HepG2 (cell line): ENCODE data around the gene HDAC5. TPM values are rescaled to one million over a fixed set of nuclear protein-coding genes. Genes with fewer than 3 reads are reported as not detected.

Experiments used
- ARNTL ChIP-seq: sonication (generic); formaldehyde crosslinking; IDR thresholded peaks from 2 replicates; pipeline ENCODE4 v1.4.0; 2020; ENCODE audit warnings: mild to moderate bottlenecking, missing genetic modification reagents
- ATF7-NPFF ChIP-seq: sonication (generic); formaldehyde crosslinking; IDR thresholded peaks from 2 replicates; pipeline ENCODE4 v1.8.1; 2023; ENCODE audit warnings: mild to moderate bottlenecking, low read depth, missing genetic modification reagents, moderate library complexity
- BRCA1 ChIP-seq: sonication (generic); formaldehyde crosslinking; IDR thresholded peaks from 2 replicates; pipeline ENCODE4 v1.4.0; 2020; ENCODE audit warnings: missing genetic modification reagents
- GTF2F1 ChIP-seq: fragments of 150-350 bp; IDR thresholded peaks from 2 replicates; pipeline ENCODE4 v1.6.1; 2014; ENCODE audit warnings: low read length
- JARID2 ChIP-seq: sonication (generic); formaldehyde crosslinking; IDR thresholded peaks from 2 replicates; pipeline ENCODE4 v1.8.1; 2023; ENCODE audit warnings: missing genetic modification reagents, inconsistent platforms; ENCODE audit not compliant: insufficient replicate concordance
- MIER3 ChIP-seq: IDR thresholded peaks from 2 replicates; pipeline ENCODE4 v1.6.1; 2016; ENCODE audit warnings: missing compliant biosample characterization, borderline replicate concordance
- NFE2L1 ChIP-seq: sonication (generic); formaldehyde crosslinking; IDR thresholded peaks from 2 replicates; pipeline ENCODE4 v1.4.0; 2020; ENCODE audit warnings: missing genetic modification reagents, mild to moderate bottlenecking, borderline replicate concordance
- NFKBIZ ChIP-seq: IDR thresholded peaks from 2 replicates; pipeline ENCODE4 v1.6.1; 2018; ENCODE audit warnings: missing genetic modification reagents, missing compliant biosample characterization
- NFYB ChIP-seq: sonication (generic); formaldehyde crosslinking; IDR thresholded peaks from 2 replicates; pipeline ENCODE4 v1.4.0; 2020; ENCODE audit warnings: missing genetic modification reagents
- ONECUT2 ChIP-seq: sonication (generic); formaldehyde crosslinking; IDR thresholded peaks from 2 replicates; pipeline ENCODE4 v1.4.0; 2020; ENCODE audit warnings: missing genetic modification reagents
- PBX3 ChIP-seq: sonication (generic); formaldehyde crosslinking; IDR thresholded peaks from 2 replicates; pipeline ENCODE4 v1.8.1; 2023; ENCODE audit warnings: missing genetic modification reagents, inconsistent platforms, borderline replicate concordance
- PHF20 ChIP-seq: sonication (generic); formaldehyde crosslinking; IDR thresholded peaks from 2 replicates; pipeline ENCODE4 v1.5.0; 2020; ENCODE audit warnings: mild to moderate bottlenecking, missing genetic modification reagents
- POLR2G ChIP-seq: fragments of 200-400 bp; formaldehyde crosslinking; IDR thresholded peaks from 2 replicates; pipeline ENCODE4 v1.6.1; 2018; ENCODE audit warnings: mild to moderate bottlenecking, low read depth, low read length, moderate library complexity
- SIX4 ChIP-seq: sonication (generic); formaldehyde crosslinking; IDR thresholded peaks from 2 replicates; pipeline ENCODE4 v1.4.0; 2020; ENCODE audit warnings: missing genetic modification reagents
- SMAD9 ChIP-seq: sonication (generic); formaldehyde crosslinking; IDR thresholded peaks from 2 replicates; pipeline ENCODE4 v1.5.1; 2020; ENCODE audit warnings: mild to moderate bottlenecking, missing genetic modification reagents
- TBL1XR1 ChIP-seq: fragments of 150-350 bp; IDR thresholded peaks from 2 replicates; pipeline ENCODE4 v1.6.1; 2014; ENCODE audit warnings: borderline replicate concordance, low read length; ENCODE audit not compliant: partially characterized antibody
- TCF12 ChIP-seq, 2 experiments: fragments of 450-650 bp in 1 of 2; sonication (generic) in 1 of 2; formaldehyde crosslinking in 1 of 2; IDR thresholded peaks; 2 replicates each; pipeline versions ENCODE4 v1.6.1 to v1.8.0; 2017 to 2022; ENCODE audit warnings: antibody characterized with exemption in 1 of 2, mild to moderate bottlenecking in 1 of 2, missing genetic modification reagents in 1 of 2, moderate library complexity in 1 of 2
- TGIF2 ChIP-seq: IDR thresholded peaks from 2 replicates; pipeline ENCODE4 v1.6.1; 2016; ENCODE audit warnings: control low read depth, missing compliant biosample characterization
- ZFX ChIP-seq: sonication (generic); formaldehyde crosslinking; IDR thresholded peaks from 2 replicates; pipeline ENCODE4 v1.4.0; 2020; ENCODE audit warnings: mild to moderate bottlenecking, low read depth, missing genetic modification reagents, moderate library complexity
- ZNF44 ChIP-seq: sonication (generic); formaldehyde crosslinking; IDR thresholded peaks from 2 replicates; pipeline ENCODE4 v1.5.1; 2020; ENCODE audit warnings: mild to moderate bottlenecking, missing genetic modification reagents
- ZNF614 ChIP-seq: IDR thresholded peaks from 2 replicates; pipeline ENCODE4 v1.6.1; 2018; ENCODE audit warnings: missing biosample characterization, missing genetic modification reagents, inconsistent platforms, borderline replicate concordance
- ZNF629 ChIP-seq: sonication (generic); formaldehyde crosslinking; conservative IDR thresholded peaks from 2 replicates; pipeline ENCODE4 v1.5.0; 2020; ENCODE audit warnings: missing genetic modification reagents
- polyA plus RNA-seq, 8 experiments: library from polyadenylated mRNA; depleted of rRNA in 3 of 8; stranded (reverse) in 7 of 8; unstranded in 1 of 8; fragments of >200 nt; fragmentation: Illumina TruSeq in 4 of 8; extraction: Trizol in 4 of 8; gene quantifications; 2 replicates each; pipeline versions ENCODE4 v1.2.1 to v1.2.3, GENCODE V29; 2011 to 2016; ENCODE audit warnings: low read depth in 4 of 8, missing spikeins in 1 of 8, mixed read lengths in 1 of 8; ENCODE audit not compliant: insufficient read depth in 1 of 8
- total RNA-seq, 5 experiments: library from RNA; depleted of rRNA; stranded (reverse); fragments of >200 nt; fragmentation: Illumina TruSeq; extraction: Trizol; gene quantifications; 2 replicates each; pipeline ENCODE4 v1.2.3, GENCODE V29; 2016; ENCODE audit warnings: low read depth in 1 of 5
- TF ChIP-seq, protein P1 (sequence below): sonication (generic); formaldehyde crosslinking; IDR thresholded peaks from 2 replicates; pipeline ENCODE4 v1.5.1; 2020; ENCODE audit warnings: mild to moderate bottlenecking, missing genetic modification reagents, moderate library complexity
- TF ChIP-seq, protein P2 (sequence below): IDR thresholded peaks from 2 replicates; pipeline ENCODE4 v1.6.1; 2016

HDAC5 gene
- total and polyA plus RNA-seq, 2 of the 13 experiments (the other 11 are each of a cell fraction or from before 2014, with no cell fraction given), result 46.4 to 85.4 TPM

- TF ChIP-seq NFKBIZ (CRISPR knock-in tag) (peak; percentile 89), SMAD9 (CRISPR knock-in tag) (no peak), TBL1XR1 (peak; percentile 96), PBX3 (CRISPR knock-in tag) (no peak), GTF2F1 (peak; percentile 81), TGIF2 (CRISPR knock-in tag) (peak; percentile 98), SIX4 (CRISPR knock-in tag) (0 out of 2 replicates have a peak, but pooled peaks have one; percentile 32), ARNTL (CRISPR knock-in tag) (peak; percentile 97), NFE2L1 (CRISPR knock-in tag) (no peak), NFYB (CRISPR knock-in tag) (0 out of 2 replicates have a peak, but pooled peaks have one; percentile 40), ZNF614 (CRISPR knock-in tag) (peak; percentile 88), ONECUT2 (CRISPR knock-in tag) (no peak; the same call in 1 of the 2 replicates), ZNF44 (CRISPR knock-in tag) (peak; percentile 32; the same call in 1 of the 2 replicates), BRCA1 (CRISPR knock-in tag) (no peak), ZFX (peak; percentile 95), TCF12 (IDR thresholded peaks at IDR 0.05) (no peak), TCF12 (CRISPR knock-in tag; IDR thresholded peaks at IDR 0.05) (peak; percentile 99), ATF7-NPFF (peak; percentile 39; the same call in 1 of the 2 replicates), ZNF629 (CRISPR knock-in tag) (no peak; the same call in 1 of the 2 replicates), MIER3 (peak; percentile 98; the same call in 1 of the 2 replicates), PHF20 (CRISPR knock-in tag) (peak; percentile 74), JARID2 (CRISPR knock-in tag) (no peak), POLR2G (peak; percentile 97)
- TF ChIP-seq, protein P1, sequence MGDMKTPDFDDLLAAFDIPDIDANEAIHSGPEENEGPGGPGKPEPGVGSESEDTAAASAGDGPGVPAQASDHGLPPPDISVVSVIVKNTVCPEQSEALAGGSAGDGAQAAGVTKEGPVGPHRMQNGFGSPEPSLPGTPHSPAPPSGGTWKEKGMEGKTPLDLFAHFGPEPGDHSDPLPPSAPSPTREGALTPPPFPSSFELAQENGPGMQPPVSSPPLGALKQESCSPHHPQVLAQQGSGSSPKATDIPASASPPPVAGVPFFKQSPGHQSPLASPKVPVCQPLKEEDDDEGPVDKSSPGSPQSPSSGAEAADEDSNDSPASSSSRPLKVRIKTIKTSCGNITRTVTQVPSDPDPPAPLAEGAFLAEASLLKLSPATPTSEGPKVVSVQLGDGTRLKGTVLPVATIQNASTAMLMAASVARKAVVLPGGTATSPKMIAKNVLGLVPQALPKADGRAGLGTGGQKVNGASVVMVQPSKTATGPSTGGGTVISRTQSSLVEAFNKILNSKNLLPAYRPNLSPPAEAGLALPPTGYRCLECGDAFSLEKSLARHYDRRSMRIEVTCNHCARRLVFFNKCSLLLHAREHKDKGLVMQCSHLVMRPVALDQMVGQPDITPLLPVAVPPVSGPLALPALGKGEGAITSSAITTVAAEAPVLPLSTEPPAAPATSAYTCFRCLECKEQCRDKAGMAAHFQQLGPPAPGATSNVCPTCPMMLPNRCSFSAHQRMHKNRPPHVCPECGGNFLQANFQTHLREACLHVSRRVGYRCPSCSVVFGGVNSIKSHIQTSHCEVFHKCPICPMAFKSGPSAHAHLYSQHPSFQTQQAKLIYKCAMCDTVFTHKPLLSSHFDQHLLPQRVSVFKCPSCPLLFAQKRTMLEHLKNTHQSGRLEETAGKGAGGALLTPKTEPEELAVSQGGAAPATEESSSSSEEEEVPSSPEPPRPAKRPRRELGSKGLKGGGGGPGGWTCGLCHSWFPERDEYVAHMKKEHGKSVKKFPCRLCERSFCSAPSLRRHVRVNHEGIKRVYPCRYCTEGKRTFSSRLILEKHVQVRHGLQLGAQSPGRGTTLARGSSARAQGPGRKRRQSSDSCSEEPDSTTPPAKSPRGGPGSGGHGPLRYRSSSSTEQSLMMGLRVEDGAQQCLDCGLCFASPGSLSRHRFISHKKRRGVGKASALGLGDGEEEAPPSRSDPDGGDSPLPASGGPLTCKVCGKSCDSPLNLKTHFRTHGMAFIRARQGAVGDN, result peak; percentile 97
- TF ChIP-seq, protein P2, sequence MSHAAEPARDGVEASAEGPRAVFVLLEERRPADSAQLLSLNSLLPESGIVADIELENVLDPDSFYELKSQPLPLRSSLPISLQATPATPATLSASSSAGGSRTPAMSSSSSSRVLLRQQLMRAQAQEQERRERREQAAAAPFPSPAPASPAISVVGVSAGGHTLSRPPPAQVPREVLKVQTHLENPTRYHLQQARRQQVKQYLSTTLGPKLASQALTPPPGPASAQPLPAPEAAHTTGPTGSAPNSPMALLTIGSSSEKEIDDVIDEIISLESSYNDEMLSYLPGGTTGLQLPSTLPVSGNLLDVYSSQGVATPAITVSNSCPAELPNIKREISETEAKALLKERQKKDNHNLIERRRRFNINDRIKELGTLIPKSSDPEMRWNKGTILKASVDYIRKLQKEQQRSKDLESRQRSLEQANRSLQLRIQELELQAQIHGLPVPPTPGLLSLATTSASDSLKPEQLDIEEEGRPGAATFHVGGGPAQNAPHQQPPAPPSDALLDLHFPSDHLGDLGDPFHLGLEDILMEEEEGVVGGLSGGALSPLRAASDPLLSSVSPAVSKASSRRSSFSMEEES (CRISPR knock-in tag), result peak; percentile 65; the same call in 1 of the 2 replicates
Measured at GRCh38 chr17:44110823-44111633, 12.4 kb downstream of the HDAC5 start (continued).
